Natural killer cell treated with Interleukin-12 subunit alpha and Interleukin-12 subunit beta and Interleukin-15 and Interleukin-18, amount 100 ng/mL, for 72 hours (primary cell): ENCODE data around the gene SLC8A1. TPM values are rescaled to one million over a fixed set of nuclear protein-coding genes. Genes with fewer than 3 reads are reported as not detected.

Experiments used
- ATAC-seq, 2 donors: fragments of 150-1000 bp; cut with Tn5 transposase in 1 of 2; sonication (Bioruptor Pico), chemical (Tn5 transposase) in 1 of 2; 2 replicates each; pipeline ENCODE4 v1.10.0; 2021
- DNase-seq: peaks from one replicate; pipeline ENCODE4 v3.0.0; 2022; ENCODE audit warnings: low spot score
- H3K27ac Mint-ChIP-seq, 2 donors: 1 replicate in 1 of 2; 2 replicates in 1 of 2; pipeline ENCODE4 v1.8.0; 2022; ENCODE audit warnings: mixed read lengths in 2 of 2, mild to moderate bottlenecking in 1 of 2, moderate library complexity in 1 of 2
- H3K27me3 Mint-ChIP-seq, 2 donors: 1 replicate in 1 of 2; 2 replicates in 1 of 2; pipeline ENCODE4 v1.8.0; 2022; ENCODE audit warnings: mixed read lengths in 2 of 2
- H3K36me3 Mint-ChIP-seq: one replicate; pipeline ENCODE4 v1.8.0; 2022; ENCODE audit warnings: mixed read lengths
- H3K4me1 Mint-ChIP-seq, 2 donors: 1 replicate in 1 of 2; 2 replicates in 1 of 2; pipeline ENCODE4 v1.8.0; 2022; ENCODE audit warnings: low read depth in 2 of 2, mixed read lengths in 2 of 2, mild to moderate bottlenecking in 1 of 2
- H3K4me3 Mint-ChIP-seq: one replicate; pipeline ENCODE4 v1.8.0; 2022; ENCODE audit warnings: mixed read lengths
- H3K9me3 Mint-ChIP-seq: 2 replicates; pipeline ENCODE4 v1.8.0; 2022; ENCODE audit warnings: mixed read lengths
- total RNA-seq, 2 donors: library from RNA; stranded (reverse); gene quantifications; one replicate each; pipeline ENCODE4 v1.2.3, GENCODE V29; 2022

SLC8A1 gene
- total RNA-seq, 2 donors from 2014 or later: not detected

DNA sequence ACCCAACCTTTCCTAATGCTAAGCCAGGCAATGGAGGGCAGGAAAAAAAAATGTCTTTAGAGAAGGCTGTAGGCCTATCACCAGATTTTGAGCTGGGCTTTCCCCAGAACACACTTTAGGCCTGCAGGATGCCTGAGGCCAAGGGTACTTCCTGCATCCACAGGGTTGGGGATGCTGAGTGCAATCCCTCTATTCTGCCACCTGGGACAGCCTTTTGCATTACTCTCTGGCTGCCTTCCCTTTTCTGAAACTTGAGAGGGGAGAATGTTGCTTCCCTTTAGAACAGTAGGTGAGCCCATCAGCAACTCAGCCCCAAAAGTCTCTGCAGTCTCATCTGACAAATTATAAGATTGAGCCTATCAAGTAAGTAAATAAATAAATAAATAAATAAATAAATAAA is 195.2 kb downstream of the SLC8A1 start:
- no peak overlapping the region for H3K4me3 Mint-ChIP-seq
- peaks cover 10% of the 10 kb centered on the region for H3K9me3 Mint-ChIP-seq
- H3K4me1 Mint-ChIP-seq: no peaks in the 10 kb centered on the region
- H3K27ac Mint-ChIP-seq: no peak overlapping the region
- no peaks in the 10 kb centered on the region for H3K36me3 Mint-ChIP-seq
- DNase-seq (no peak), ATAC-seq (no peak)
- H3K27me3 Mint-ChIP-seq: no peaks in the 10 kb centered on the region

DNA sequence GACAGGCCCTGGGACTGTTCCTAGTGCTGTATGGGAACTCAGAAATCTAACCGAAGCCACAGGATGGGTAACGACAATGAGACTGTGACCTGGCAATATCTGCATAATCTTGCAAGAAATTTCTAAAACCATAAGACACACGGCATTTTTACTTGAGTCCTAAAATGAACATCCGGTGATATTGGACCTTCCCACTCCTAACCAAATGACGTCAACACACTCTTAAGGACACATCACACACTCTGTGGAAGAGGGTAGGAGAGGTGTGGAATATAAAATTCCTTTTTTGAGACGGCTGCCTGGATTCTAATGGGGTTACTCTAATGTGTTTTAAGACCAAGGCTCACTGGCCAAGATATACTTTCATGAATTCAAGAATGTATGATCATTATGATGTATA is 195.9 kb downstream of the SLC8A1 start:
- Mint-ChIP-seq H3K4me1 (no peaks in the 10 kb centered on the region), H3K4me3 (no peak overlapping the region), H3K27ac (no peak overlapping the region), H3K9me3 (peaks cover 6% of the 10 kb centered on the region), H3K27me3 (no peaks in the 10 kb centered on the region), H3K36me3 (no peaks in the 10 kb centered on the region)
- no peak for DNase-seq
- ATAC-seq: no peak

DNA sequence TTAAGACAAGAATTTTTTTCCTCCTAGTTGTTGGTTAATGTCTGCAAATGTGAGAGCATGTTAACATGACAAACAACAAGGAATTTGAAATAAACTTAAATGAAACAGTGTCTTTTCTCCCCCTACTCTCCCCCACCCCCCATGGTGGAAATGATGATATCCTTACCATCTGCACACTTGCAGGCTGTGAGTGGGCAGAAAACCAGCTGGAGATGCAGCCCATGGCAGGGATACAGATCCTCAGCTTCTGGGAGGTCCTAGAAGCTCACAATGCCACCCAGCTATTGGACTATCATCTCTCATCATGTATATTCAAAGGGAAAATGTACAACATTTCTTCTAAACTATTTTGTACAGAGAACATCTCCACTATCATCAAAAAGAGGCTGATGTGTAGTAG is 196.8 kb downstream of the SLC8A1 start:
- Mint-ChIP-seq H3K9me3 (peaks cover 5% of the 10 kb centered on the region), H3K27ac (no peak overlapping the region)

DNA sequence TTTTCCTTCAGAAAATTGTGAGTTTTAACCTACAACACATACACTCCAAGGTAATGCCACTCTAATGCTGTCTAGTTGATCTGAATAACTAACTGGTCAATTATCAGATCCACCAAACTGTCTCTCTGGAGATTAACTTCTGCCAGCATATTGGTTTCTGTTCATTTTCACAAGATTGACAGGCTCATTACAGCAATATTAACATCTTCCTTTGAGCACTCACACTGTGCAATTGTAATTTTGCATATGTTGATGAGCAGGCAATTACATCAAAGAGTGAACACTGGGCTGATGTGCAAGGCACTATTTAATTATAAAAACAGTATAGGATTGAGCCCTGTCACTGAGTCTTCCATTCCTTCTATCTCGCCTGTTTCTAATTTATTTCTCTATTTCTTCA is 197.3 kb downstream of the SLC8A1 start:
- DNase-seq (no peak), ATAC-seq (no peak)
- Mint-ChIP-seq H3K4me3 (no peak overlapping the region), H3K27ac (no peak overlapping the region), H3K4me1 (no peaks in the 10 kb centered on the region), H3K27me3 (no peaks in the 10 kb centered on the region), H3K9me3 (peaks cover 4% of the 10 kb centered on the region), H3K36me3 (no peaks in the 10 kb centered on the region)

More for the DNA sequence above, 196.8 kb downstream of the SLC8A1 start:
- DNase-seq (no peak), ATAC-seq (no peak)
- no peaks in the 10 kb centered on the region for H3K4me1 Mint-ChIP-seq
- no peaks in the 10 kb centered on the region for H3K27me3 Mint-ChIP-seq
- H3K36me3 Mint-ChIP-seq: no peaks in the 10 kb centered on the region
- H3K4me3 Mint-ChIP-seq: no peak overlapping the region

DNA sequence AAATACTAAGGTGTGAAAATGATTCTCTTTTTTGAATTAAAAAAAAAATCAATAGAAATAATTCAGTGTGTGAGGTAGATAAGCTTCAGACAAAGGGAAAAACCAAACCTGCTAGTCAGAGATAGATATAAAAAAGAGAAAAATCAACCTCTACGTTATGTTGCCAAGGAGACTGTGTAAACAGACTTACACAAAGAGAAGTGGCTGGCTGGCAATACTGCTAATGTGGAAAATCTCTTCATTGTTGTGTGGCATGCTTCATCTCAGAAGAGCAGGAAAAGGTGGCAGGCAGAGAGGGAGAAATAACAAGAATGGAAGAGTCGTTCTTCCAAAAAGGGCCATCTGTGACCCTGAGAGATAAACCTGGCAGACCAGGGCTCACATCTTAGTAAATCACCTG is 200.8 kb downstream of the SLC8A1 start:
- H3K27me3 Mint-ChIP-seq: no peaks in the 10 kb centered on the region
- DNase-seq (no peak), ATAC-seq (no peak)
- H3K36me3 Mint-ChIP-seq: no peaks in the 10 kb centered on the region
- no peak overlapping the region for H3K4me3 Mint-ChIP-seq
- no peak overlapping the region for H3K27ac Mint-ChIP-seq
- no peaks in the 10 kb centered on the region for H3K9me3 Mint-ChIP-seq
- no peaks in the 10 kb centered on the region for H3K4me1 Mint-ChIP-seq

DNA sequence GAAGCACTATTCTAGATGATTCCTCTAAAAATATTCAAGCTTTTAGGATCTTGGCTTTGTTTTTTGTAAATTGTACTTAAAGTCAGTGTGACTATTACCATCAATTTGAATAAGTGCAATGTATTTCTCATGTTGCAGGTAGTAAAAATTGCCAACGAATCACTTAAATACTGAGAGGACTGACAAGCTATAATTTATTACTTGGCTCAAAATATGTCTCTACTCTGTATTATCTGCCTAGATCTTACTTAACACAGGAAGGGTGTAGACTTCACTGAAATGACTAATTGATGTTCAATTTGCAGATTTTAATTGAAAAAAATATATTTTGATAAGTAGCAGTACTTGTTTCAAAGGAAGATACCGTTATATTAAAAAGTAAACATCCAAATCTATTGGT is 202.3 kb downstream of the SLC8A1 start:
- Mint-ChIP-seq H3K4me3 (no peak overlapping the region), H3K27me3 (no peaks in the 10 kb centered on the region), H3K4me1 (no peaks in the 10 kb centered on the region), H3K27ac (no peak overlapping the region), H3K9me3 (no peaks in the 10 kb centered on the region), H3K36me3 (no peaks in the 10 kb centered on the region)
- ATAC-seq: no peak
- DNase-seq: no peak

DNA sequence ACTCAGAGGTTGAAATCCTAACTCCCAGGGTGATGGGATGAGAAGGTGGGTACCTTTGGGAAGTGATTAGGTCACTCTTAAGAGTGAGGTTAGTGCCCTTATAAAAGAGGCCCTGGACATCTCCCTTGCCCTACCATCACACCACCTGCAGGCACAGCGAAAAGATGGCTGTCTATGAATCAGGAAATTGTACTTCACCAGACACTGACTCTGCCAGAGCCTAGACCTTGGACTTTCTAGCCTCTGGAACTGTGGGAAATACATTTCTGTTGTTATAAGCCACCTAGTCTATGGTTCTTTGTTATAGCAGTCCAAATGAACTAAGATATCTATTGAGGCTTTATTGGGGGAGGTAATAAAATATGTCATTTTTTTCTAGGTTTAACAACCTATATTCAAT is 203.6 kb downstream of the SLC8A1 start:
- no peaks in the 10 kb centered on the region for H3K27me3 Mint-ChIP-seq
- no peak overlapping the region for H3K27ac Mint-ChIP-seq

DNA sequence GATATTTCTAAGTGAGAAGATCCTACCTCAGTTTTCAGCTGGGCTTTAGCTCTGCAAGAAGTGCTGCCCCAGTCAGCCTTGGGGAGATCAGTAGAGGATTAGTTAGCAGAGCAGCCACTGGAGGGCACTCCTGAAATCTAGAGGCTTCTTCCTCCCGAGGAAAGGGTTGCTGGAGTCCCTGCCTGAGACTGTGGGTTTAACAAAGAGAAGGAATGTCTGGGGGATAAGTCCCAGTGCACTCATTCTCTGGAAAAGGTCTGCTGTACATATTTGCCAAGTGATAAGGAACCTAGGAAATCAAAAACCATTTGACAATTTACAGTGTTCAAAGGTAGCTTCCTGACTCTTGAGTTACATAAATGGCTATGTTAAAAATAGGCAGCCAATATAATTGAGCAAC is 207.2 kb downstream of the SLC8A1 start:
- no peak for DNase-seq
- no peak overlapping the region for H3K27ac Mint-ChIP-seq
- no peaks in the 10 kb centered on the region for H3K27me3 Mint-ChIP-seq
- H3K9me3 Mint-ChIP-seq: no peaks in the 10 kb centered on the region
- H3K4me3 Mint-ChIP-seq: no peak overlapping the region
- no peak for ATAC-seq
- H3K36me3 Mint-ChIP-seq: no peaks in the 10 kb centered on the region
- H3K4me1 Mint-ChIP-seq: no peaks in the 10 kb centered on the region

More for the DNA sequence above, 203.6 kb downstream of the SLC8A1 start:
- H3K36me3 Mint-ChIP-seq: no peaks in the 10 kb centered on the region
- ATAC-seq (no peak), DNase-seq (no peak)
- no peaks in the 10 kb centered on the region for H3K4me1 Mint-ChIP-seq
- H3K9me3 Mint-ChIP-seq: no peaks in the 10 kb centered on the region
- no peak overlapping the region for H3K4me3 Mint-ChIP-seq

DNA sequence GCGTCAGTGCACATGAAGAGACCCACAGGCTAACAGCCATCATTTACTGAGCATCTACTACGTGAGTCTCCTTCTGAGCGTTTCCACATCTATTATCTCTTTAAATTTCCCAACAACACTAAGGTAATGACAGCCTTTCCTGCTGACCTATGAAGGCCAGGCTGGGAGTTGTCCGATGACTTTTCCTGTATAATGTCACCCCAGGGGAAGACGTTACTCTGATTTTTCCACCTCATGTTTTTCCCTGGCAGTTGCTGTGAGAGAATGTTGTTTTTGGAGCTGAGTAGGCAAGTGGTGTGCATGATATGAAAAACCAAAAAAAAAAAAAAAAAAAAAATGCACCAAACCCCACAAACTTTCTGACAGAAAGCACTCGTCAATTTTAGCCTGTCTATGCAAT is 207.6 kb downstream of the SLC8A1 start:
- H3K27ac Mint-ChIP-seq: no peak overlapping the region

DNA sequence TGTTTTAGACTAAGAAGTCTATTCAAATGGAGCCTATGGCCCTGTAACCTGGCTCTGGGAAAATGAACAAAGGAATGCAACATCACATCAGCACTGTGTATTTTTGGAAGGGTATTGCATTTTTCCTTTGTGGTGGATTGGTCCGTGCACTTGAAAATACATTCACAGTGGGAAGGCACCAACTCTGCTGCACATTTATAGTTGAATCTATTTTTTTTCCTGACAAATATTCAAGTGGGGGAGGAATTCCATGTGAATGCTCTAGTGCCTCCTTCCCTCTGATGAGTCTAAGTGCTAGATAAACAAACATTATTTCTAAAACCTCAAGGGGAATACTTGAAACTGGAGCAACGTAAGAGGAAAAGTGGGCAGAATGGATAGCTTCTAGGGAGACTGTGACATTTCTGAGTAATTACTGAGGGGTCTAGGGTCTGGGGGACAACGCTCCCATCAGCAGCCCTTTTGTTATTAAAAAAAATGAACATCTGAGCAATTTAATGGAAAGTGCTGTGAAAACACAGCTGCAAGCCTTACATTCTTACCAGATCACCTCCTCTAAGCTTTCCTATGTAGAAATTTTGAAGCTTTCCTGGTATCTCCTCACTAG is 208.2 kb downstream of the SLC8A1 start:
- Mint-ChIP-seq H3K27ac (no peak overlapping the region), H3K9me3 (no peaks in the 10 kb centered on the region), H3K4me1 (no peaks in the 10 kb centered on the region), H3K4me3 (no peak overlapping the region), H3K36me3 (no peaks in the 10 kb centered on the region), H3K27me3 (no peaks in the 10 kb centered on the region)
- ATAC-seq: no peak
- DNase-seq: no peak

More for the DNA sequence above, 207.6 kb downstream of the SLC8A1 start:
- Mint-ChIP-seq H3K9me3 (no peaks in the 10 kb centered on the region), H3K27me3 (no peaks in the 10 kb centered on the region), H3K36me3 (no peaks in the 10 kb centered on the region), H3K4me3 (no peak overlapping the region), H3K4me1 (no peaks in the 10 kb centered on the region)
- no peak for ATAC-seq
- no peak for DNase-seq

DNA sequence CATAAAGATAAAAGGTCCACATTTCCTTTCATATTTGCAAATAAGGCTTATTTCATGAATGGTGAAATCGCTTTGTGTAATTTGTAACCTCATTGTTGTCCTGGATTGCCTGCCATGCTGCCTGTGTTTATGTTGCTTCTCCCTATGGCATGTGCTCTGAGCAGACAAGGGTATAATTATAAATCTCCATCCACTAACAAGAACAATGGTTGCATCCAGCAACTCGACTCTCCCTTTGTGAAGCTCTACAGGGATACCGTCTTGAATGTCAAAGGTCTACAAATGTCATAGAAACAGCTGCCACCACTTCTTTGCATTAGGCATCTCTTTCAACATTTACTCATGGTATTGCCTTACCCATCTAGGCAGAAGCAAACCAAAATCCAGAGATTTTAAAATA is 209.6 kb downstream of the SLC8A1 start:
- Mint-ChIP-seq H3K4me3 (no peak overlapping the region), H3K27me3 (no peaks in the 10 kb centered on the region), H3K27ac (no peak overlapping the region), H3K4me1 (no peaks in the 10 kb centered on the region), H3K9me3 (peaks cover under 1% of the 10 kb centered on the region), H3K36me3 (no peaks in the 10 kb centered on the region)
- ATAC-seq (no peak), DNase-seq (no peak)

DNA sequence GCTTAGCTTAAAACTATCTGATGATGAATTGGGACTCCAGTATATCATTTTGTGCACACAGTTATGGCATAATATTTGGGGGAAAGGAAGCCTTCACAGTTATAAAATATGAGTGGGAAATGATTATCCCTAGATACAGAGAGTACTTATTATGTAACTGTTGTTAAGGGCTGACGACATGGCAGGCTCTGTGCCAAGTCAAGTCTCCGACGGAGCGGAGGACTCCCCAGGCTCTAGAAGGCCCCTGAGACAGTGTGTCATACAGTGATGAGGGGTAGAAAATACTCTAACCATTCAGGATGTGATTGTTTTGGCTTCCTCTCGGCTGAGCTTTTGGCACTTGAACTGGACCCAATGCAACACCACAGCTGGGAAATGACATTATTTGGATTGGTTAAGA is 211.8 kb downstream of the SLC8A1 start:
- Mint-ChIP-seq H3K27me3 (no peaks in the 10 kb centered on the region), H3K4me3 (no peak overlapping the region), H3K9me3 (peaks cover 3% of the 10 kb centered on the region), H3K4me1 (no peaks in the 10 kb centered on the region), H3K36me3 (no peaks in the 10 kb centered on the region), H3K27ac (no peak overlapping the region)
- ATAC-seq: no peak
- no peak for DNase-seq

DNA sequence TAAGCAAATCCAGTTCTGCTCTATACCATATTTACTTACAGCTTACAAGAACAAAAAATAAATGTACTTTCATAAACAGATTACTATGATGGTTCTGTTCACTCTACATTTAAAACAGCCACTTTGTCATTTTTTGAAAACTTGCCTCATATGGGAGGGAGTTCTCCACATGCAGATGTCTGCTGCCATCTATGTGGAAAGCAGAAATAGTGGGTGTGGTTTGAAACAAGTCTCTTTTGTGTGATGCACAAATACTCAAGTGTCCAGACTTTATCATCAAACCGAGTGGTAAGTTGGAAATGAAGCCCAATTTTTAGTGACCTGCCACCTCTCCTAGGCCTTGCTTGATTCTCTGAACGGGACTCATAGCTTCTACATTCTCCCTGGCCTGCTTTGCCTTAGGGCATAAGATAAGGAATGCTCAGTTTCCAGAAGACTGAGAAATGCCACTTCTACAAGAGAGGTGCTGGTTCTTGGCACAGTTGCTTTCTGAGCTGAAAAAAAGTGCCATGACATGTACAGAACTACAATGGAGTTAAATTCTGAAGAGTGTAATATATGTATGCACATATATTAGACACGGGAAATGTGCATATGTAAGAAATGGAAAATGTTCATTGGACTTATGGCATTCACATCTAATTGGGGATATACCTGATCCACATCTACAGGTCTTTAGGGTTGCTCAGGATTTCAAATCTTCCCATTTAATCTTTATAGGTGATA is 221.0 kb downstream of the SLC8A1 start:
- Mint-ChIP-seq H3K4me1 (no peaks in the 10 kb centered on the region), H3K9me3 (peaks cover 7% of the 10 kb centered on the region), H3K4me3 (no peak overlapping the region), H3K36me3 (no peaks in the 10 kb centered on the region), H3K27ac (no peak overlapping the region), H3K27me3 (no peaks in the 10 kb centered on the region)
- ATAC-seq (no peak), DNase-seq (no peak)

DNA sequence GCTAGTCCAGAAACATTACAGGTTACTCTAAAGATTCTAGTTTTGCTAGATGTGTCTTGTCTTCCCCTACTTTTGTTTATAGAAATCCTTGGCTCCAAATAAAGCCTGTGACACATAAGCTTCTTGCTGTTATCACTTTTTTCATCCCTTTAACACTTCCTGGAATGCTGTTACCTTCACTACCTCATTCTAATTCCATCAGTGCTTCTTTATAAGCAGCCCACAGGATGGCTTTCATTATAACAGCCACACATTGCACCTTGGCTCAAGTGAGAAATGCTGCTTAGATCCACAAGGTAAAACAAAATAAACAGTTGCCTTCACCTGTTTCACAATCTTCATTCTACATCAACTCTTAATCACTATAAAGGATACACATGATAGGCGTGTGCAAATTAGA is 221.7 kb downstream of the SLC8A1 start:
- H3K27me3 Mint-ChIP-seq: no peaks in the 10 kb centered on the region
- ATAC-seq (no peak), DNase-seq (no peak)
- H3K4me3 Mint-ChIP-seq: no peak overlapping the region
- H3K4me1 Mint-ChIP-seq: no peaks in the 10 kb centered on the region
- H3K27ac Mint-ChIP-seq: no peak overlapping the region
- no peaks in the 10 kb centered on the region for H3K36me3 Mint-ChIP-seq
- H3K9me3 Mint-ChIP-seq: peaks cover 7% of the 10 kb centered on the region

DNA sequence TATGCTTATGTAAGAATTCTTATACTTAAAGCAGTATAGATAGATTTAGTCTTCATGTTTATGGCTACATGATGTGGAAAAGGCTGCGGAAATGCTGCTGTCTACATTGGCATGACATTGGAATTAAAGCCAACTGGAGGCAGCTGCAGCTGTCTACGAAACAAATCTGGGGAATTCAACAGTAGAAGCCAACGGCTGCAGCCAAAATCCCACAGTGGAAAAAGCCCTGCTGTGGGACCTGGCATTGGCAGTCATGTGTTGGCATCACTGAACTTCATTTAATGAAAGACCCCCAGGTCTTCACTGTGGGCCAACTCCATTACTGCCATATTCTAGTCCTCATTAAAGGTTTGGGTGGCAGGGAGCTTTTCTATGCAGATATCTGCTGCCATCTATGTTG is 223.6 kb downstream of the SLC8A1 start:
- Mint-ChIP-seq H3K27me3 (no peaks in the 10 kb centered on the region), H3K36me3 (no peaks in the 10 kb centered on the region), H3K4me1 (no peaks in the 10 kb centered on the region), H3K27ac (no peak overlapping the region), H3K9me3 (peaks cover 7% of the 10 kb centered on the region), H3K4me3 (no peak overlapping the region)
- DNase-seq (no peak), ATAC-seq (no peak)
